HEK293T (cell line): ENCODE results near the gene CRY1.

ENCODE experiments used
- CTCF ChIA-PET: fragments of 350-600 bp; formaldehyde crosslinking; extraction: SDS; loops from one replicate; lab custom pipeline; 2021; ENCODE audit warnings: antibody characterized with exemption, inconsistent platforms; lab: Yijun Ruan, JAX
- POLR2A ChIA-PET: fragments of 350-600 bp; formaldehyde crosslinking; extraction: SDS; loops from one replicate; lab custom pipeline; 2020; ENCODE audit warnings: antibody characterized with exemption, inconsistent platforms; lab: Yijun Ruan, JAX
- DNase-seq: peaks from one replicate; pipeline ENCODE4 v3.0.0; 2012; ENCODE audit warnings: mixed read lengths; ENCODE audit errors: extremely low spot score
- ARNT ChIP-seq: fragments of 450-650 bp; IDR thresholded peaks from 2 replicates; pipeline ENCODE4 v1.6.1; 2017; ENCODE audit warnings: mild to moderate bottlenecking
- BHLHE40 ChIP-seq: fragments of 450-650 bp; IDR thresholded peaks from 2 replicates; pipeline ENCODE4 v1.6.1; 2016; ENCODE audit warnings: mild to moderate bottlenecking, moderate library complexity, borderline replicate concordance
- CTBP1 ChIP-seq: fragments of 450-650 bp; IDR thresholded peaks from 2 replicates; pipeline ENCODE4 v1.6.1; 2016; ENCODE audit warnings: borderline replicate concordance
- ELF4 ChIP-seq: fragments of 450-650 bp; IDR thresholded peaks from 2 replicates; pipeline ENCODE4 v1.6.1; 2017; ENCODE audit warnings: antibody characterized with exemption
- FOXA1 ChIP-seq: fragments of 450-650 bp; IDR thresholded peaks from 2 replicates; pipeline ENCODE4 v1.6.1; 2016; ENCODE audit warnings: mild to moderate bottlenecking
- FOXK2 ChIP-seq: fragments of 450-650 bp; IDR thresholded peaks from 2 replicates; pipeline ENCODE4 v1.6.1; 2016; ENCODE audit warnings: mild to moderate bottlenecking
- FOXM1 ChIP-seq: fragments of 450-650 bp; IDR thresholded peaks from 2 replicates; pipeline ENCODE4 v1.6.1; 2017; ENCODE audit warnings: mild to moderate bottlenecking, borderline replicate concordance
- HDGF ChIP-seq: fragments of 450-650 bp; IDR thresholded peaks from 2 replicates; pipeline ENCODE4 v1.6.1; 2017; ENCODE audit warnings: antibody characterized with exemption, borderline replicate concordance
- L3MBTL2 ChIP-seq: fragments of 450-650 bp; conservative IDR thresholded peaks from 2 replicates; pipeline ENCODE4 v1.6.1; 2016; ENCODE audit warnings: mild to moderate bottlenecking
- LEF1 ChIP-seq: fragments of 450-650 bp; IDR thresholded peaks from 2 replicates; pipeline ENCODE4 v1.6.1; 2017; ENCODE audit warnings: mild to moderate bottlenecking, borderline replicate concordance
- NFRKB ChIP-seq: fragments of 450-650 bp; IDR thresholded peaks from 2 replicates; pipeline ENCODE4 v1.6.1; 2016; ENCODE audit warnings: mild to moderate bottlenecking, moderate library complexity
- SP1 ChIP-seq: fragments of 450-650 bp; IDR thresholded peaks from 2 replicates; pipeline ENCODE4 v1.6.1; 2017
- SUZ12 ChIP-seq: fragments of 450-650 bp; IDR thresholded peaks from 2 replicates; pipeline ENCODE4 v1.6.1; 2016; ENCODE audit warnings: mild to moderate bottlenecking
- TARDBP ChIP-seq: fragments of 450-650 bp; IDR thresholded peaks from 2 replicates; pipeline ENCODE4 v1.6.1; 2016
- ZNF384 ChIP-seq: fragments of 450-650 bp; IDR thresholded peaks from 2 replicates; pipeline ENCODE4 v1.6.1; 2016
- TF ChIP-seq, protein P1 (sequence below): fragments of 450-650 bp; IDR thresholded peaks from 2 replicates; pipeline ENCODE4 v1.6.1; 2016

Gene CRY1

DNA sequence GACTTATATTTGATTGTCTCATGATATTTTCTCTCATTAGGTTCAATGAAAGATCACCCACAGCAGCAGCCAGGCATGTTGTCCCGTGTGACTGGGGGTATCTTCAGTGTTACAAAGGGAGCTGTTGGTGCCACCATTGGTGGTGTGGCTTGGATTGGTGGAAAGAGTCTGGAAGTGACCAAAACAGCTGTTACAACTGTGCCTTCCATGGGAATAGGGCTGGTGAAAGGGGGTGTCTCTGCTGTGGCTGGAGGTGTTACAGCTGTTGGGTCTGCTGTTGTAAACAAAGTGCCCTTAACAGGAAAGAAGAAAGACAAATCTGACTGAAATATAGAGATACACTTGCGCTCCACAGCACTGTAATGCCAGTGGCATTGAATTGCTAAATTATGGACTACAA lies 122.3 kb downstream of the CRY1 start:
- DNase-seq = no peak
- no peak for TF ChIP-seq FOXK2
- no peak for TF ChIP-seq ARNT
- TF ChIP-seq FOXA1 = no peak
- no peak for TF ChIP-seq FOXM1
- no peak for TF ChIP-seq CTBP1
- no peak for TF ChIP-seq HDGF
- no peak for TF ChIP-seq SP1
- TF ChIP-seq ZNF384 = no peak
- TF ChIP-seq L3MBTL2 = no peak
- no peak for TF ChIP-seq BHLHE40
- no peak for TF ChIP-seq NFRKB
- TF ChIP-seq, protein P1, sequence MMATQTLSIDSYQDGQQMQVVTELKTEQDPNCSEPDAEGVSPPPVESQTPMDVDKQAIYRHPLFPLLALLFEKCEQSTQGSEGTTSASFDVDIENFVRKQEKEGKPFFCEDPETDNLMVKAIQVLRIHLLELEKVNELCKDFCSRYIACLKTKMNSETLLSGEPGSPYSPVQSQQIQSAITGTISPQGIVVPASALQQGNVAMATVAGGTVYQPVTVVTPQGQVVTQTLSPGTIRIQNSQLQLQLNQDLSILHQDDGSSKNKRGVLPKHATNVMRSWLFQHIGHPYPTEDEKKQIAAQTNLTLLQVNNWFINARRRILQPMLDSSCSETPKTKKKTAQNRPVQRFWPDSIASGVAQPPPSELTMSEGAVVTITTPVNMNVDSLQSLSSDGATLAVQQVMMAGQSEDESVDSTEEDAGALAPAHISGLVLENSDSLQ = no peak
- no peak for TF ChIP-seq LEF1
- TF ChIP-seq SUZ12 = no peak
- POLR2A ChIA-PET = interaction anchor here (2.0 kb wide), 1 partner anchor 16 kb away, joined by 5 read pairs; the partner anchor contains the start of gene MTERF2
- CTCF ChIA-PET = no interaction called here

DNA sequence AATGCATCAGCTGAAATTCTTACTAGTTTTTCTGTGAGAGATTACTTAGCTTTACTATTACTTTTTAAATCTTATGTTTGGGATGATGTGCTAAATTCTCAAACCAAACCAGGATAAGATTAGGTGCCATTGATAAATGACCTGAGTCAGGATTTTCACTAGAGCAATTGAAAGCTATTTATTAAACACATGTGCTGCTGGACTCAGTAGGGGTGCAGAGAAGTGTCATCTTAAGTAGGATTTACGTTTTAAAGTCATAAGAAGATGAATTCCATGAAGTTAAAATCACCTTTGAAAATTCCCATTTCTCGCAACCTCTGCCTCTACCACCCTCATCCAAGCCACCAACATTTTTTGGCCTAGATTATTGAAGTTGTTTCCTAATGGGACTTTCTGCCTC lies 128.8 kb downstream of the CRY1 start:
- TF ChIP-seq TARDBP (no peak), FOXA1 (no peak), LEF1 (no peak), BHLHE40 (no peak), SP1 (no peak), FOXK2 (no peak), SUZ12 (no peak), FOXM1 (no peak), L3MBTL2 (no peak), NFRKB (no peak), ARNT (no peak), ELF4 (no peak), CTBP1 (no peak), ZNF384 (no peak), HDGF (no peak)
- TF ChIP-seq, protein P1 = no peak
- ChIA-PET CTCF (no interaction called here), POLR2A (interaction anchor here (1.0 kb wide), 1 partner anchor 22 kb away, joined by 4 read pairs; the partner anchor contains the start of gene MTERF2)
- DNase-seq = no peak

- ChIA-PET POLR2A (no interaction called here), CTCF (no interaction called here)
- no peak for DNase-seq
- no peak for TF ChIP-seq SP1
- no peak for TF ChIP-seq LEF1
- no peak for TF ChIP-seq ARNT
- TF ChIP-seq ELF4 = no peak
- TF ChIP-seq NFRKB = no peak
- TF ChIP-seq, protein P1 = no peak
- TF ChIP-seq CTBP1 = no peak
- TF ChIP-seq FOXM1 = no peak
Measured at GRCh38 chr12:106962286-106962685, 131.1 kb downstream of the CRY1 start.

GRCh38 chr12:106960443-106960842 lies 132.9 kb downstream of the CRY1 start:
- ChIA-PET POLR2A (interaction anchor here (0.8 kb wide), 1 partner anchor 26 kb away, joined by 3 read pairs; the partner anchor contains the start of gene MTERF2), CTCF (no interaction called here)
- no peak for DNase-seq
- TF ChIP-seq HDGF (no peak), SP1 (no peak), FOXA1 (no peak), CTBP1 (no peak), FOXK2 (no peak), FOXM1 (no peak), ARNT (no peak)
- TF ChIP-seq, protein P1 = no peak

- ChIA-PET POLR2A (interaction anchor here (0.6 kb wide), 1 partner anchor 322 kb away, joined by 4 read pairs; no protein-coding TSS in a partner anchor), CTCF (no interaction called here)
- TF ChIP-seq, protein P1 = no peak
- no peak for TF ChIP-seq ZNF384
- no peak for TF ChIP-seq TARDBP
- TF ChIP-seq SUZ12 = no peak
- no peak for TF ChIP-seq FOXK2
- TF ChIP-seq L3MBTL2 = no peak
- no peak for DNase-seq
Measured at GRCh38 chr12:106957583-106957982, 135.8 kb downstream of the CRY1 start.
